ENCODE data around the gene MEN1.

The MEN1 gene

GRCh38 chr11:64765291-64765850, 45.0 kb downstream of the MEN1 start:
- TF ChIP-seq CTCF (conservative IDR thresholded peaks at IDR 0.05; ENCODE audit: control insufficient read depth, insufficient read depth, low read depth, low read length): peak; percentile 28
- H3K4me3 ChIP-seq (ENCODE audit: control insufficient read depth, low read depth, low read length): no peak overlapping the region
- DNase-seq (ENCODE audit: low read depth): no peak

- no peak overlapping the region for H3K4me3 ChIP-seq (ENCODE audit: control insufficient read depth, low read depth, low read length)
- no peak for TF ChIP-seq CTCF (conservative IDR thresholded peaks at IDR 0.05; ENCODE audit: control insufficient read depth, insufficient read depth, low read depth, low read length)
- no peak for DNase-seq (ENCODE audit: low read depth)
Measured at GRCh38 chr11:64764753-64765152, 45.6 kb downstream of the MEN1 start.

- TF ChIP-seq CTCF (conservative IDR thresholded peaks at IDR 0.05; ENCODE audit: control insufficient read depth, insufficient read depth, low read depth, low read length): no peak
- DNase-seq (ENCODE audit: low read depth): no peak
- H3K4me3 ChIP-seq (ENCODE audit: control insufficient read depth, low read depth, low read length): no peak overlapping the region
Measured at GRCh38 chr11:64764040-64764611, 46.2 kb downstream of the MEN1 start.

GRCh38 chr11:64763526-64764039, 46.8 kb downstream of the MEN1 start:
- H3K4me3 ChIP-seq (ENCODE audit: control insufficient read depth, low read depth, low read length): no peak overlapping the region
- DNase-seq (ENCODE audit: low read depth): no peak
- no peak for TF ChIP-seq CTCF (conservative IDR thresholded peaks at IDR 0.05; ENCODE audit: control insufficient read depth, insufficient read depth, low read depth, low read length)

- H3K4me3 ChIP-seq (ENCODE audit: control insufficient read depth, low read depth, low read length): no peak overlapping the region
- TF ChIP-seq CTCF (conservative IDR thresholded peaks at IDR 0.05; ENCODE audit: control insufficient read depth, insufficient read depth, low read depth, low read length): no peak
- peak; percentile 54 for DNase-seq (ENCODE audit: low read depth)
Measured at GRCh38 chr11:64762674-64763525, 47.5 kb downstream of the MEN1 start.

- no peak overlapping the region for H3K4me3 ChIP-seq (ENCODE audit: control insufficient read depth, low read depth, low read length)
- DNase-seq (ENCODE audit: low read depth): no peak
- TF ChIP-seq CTCF (conservative IDR thresholded peaks at IDR 0.05; ENCODE audit: control insufficient read depth, insufficient read depth, low read depth, low read length): no peak
Measured at GRCh38 chr11:64762277-64762673, 48.1 kb downstream of the MEN1 start.
